Stomach (tissue), 9 donors: ENCODE data around the gene GPC2. TPM values are rescaled to one million over a fixed set of nuclear protein-coding genes. Genes with fewer than 3 reads are reported as not detected.
"Not testable (repeated sequence)": the region's sequence is repeated elsewhere in the genome, so short reads cannot be mapped to it uniquely, and the experiment has no call there.

Experiments
- DNase-seq, 2 donors: peaks; one replicate each; pipeline versions ENCODE4 v3.0.0 to v3.0.0-alpha.2; 2013 to 2019
- H3K27ac ChIP-seq, 5 donors: fragments of 200-600 bp in 4 of 5; sonication (generic) in 4 of 5; one replicate each; pipeline ENCODE4 v1.5.1; 2013 to 2019; ENCODE audit warnings: mild to moderate bottlenecking in 1 of 5, moderate library complexity in 1 of 5
- H3K27me3 ChIP-seq, 3 donors: fragments of 200-600 bp; sonication (generic); one replicate each; pipeline ENCODE4 v1.5.1; 2017 to 2019; ENCODE audit warnings: mixed run types in 1 of 3
- H3K36me3 ChIP-seq, 4 donors: fragments of 200-600 bp; sonication (generic); 1 replicate in 3 of 4; 2 replicates in 1 of 4; pipeline ENCODE4 v1.5.1; 2016 to 2019
- H3K4me1 ChIP-seq, 4 donors: fragments of 200-600 bp; sonication (generic); one replicate each; pipeline ENCODE4 v1.5.1; 2016 to 2019
- H3K4me3 ChIP-seq, 4 donors: fragments of 200-600 bp; sonication (generic) in 3 of 4; one replicate each; pipeline ENCODE4 v1.5.1; 2016 to 2019; ENCODE audit warnings: mild to moderate bottlenecking in 1 of 4
- H3K9me3 ChIP-seq, 4 donors: fragments of 200-600 bp; sonication (generic); one replicate each; pipeline ENCODE4 v1.5.1; 2016 to 2019
- EP300 ChIP-seq: sonication (generic); formaldehyde crosslinking; IDR thresholded peaks from one replicate; pipeline ENCODE4 v1.6.1; 2017; ENCODE audit warnings: antibody characterized with exemption
- POLR2A ChIP-seq, 4 donors: fragments of 450-650 bp; IDR thresholded peaks; one replicate each; pipeline ENCODE4 v1.6.1; 2016; ENCODE audit warnings: antibody characterized with exemption in 4 of 4, control low read depth in 2 of 4, mild to moderate bottlenecking in 1 of 4, moderate library complexity in 1 of 4
- POLR2AphosphoS5 ChIP-seq, 3 donors: sonication (generic); formaldehyde crosslinking; IDR thresholded peaks; one replicate each; pipeline ENCODE4 v1.6.1; 2016; ENCODE audit warnings: antibody characterized with exemption in 3 of 3
- WGBS, 5 donors: extraction: QIAGEN DNeasy Blood & Tissue Kit in 3 of 5; methylation state at CpG; one replicate each; pipeline versions ENCODE4 v1.1.5 to v1.1.7; 2013 to 2018; 5-methylcytosine and 5-hydroxymethylcytosine counted together
- intact Hi-C: fragments of 100-400 bp; cut with DNase I; formaldehyde crosslinking; loops from one replicate; pipeline ENCODE4 v1.15.1; 2023; ENCODE audit warnings: low total_unique reads
- polyA plus RNA-seq, 3 donors: library from polyadenylated mRNA; stranded (reverse); fragments of 200-250 nt; gene quantifications; one replicate each; pipeline ENCODE4 v1.2.3, GENCODE V29; 2013
- total RNA-seq, 5 donors: library from RNA; depleted of rRNA; stranded (reverse); fragments of >200 nt; gene quantifications; one replicate each; pipeline versions ENCODE4 v1.1.0 to v1.2.3, GENCODE V29; 2014 to 2016
- TF ChIP-seq, protein P1 (sequence below), 7 experiments: fragments of 450-650 bp in 4 of 7; fragments of 200-600 bp in 3 of 7; sonication (generic) in 3 of 7; IDR thresholded peaks; one replicate each; pipeline ENCODE4 v1.5.1; 2016 to 2019; ENCODE audit warnings: antibody characterized with exemption in 7 of 7, control low read depth in 2 of 7, mild to moderate bottlenecking in 1 of 7
- donor health status: healthy with polysubstance abuse.
- donor health status: Bipolar disorder and iron deficiency.
- donor health status: healthy.

Gene GPC2
- total and polyA plus RNA-seq, 8 donors, result 0.12 to 4.9 (median 1.0) TPM; not detected in 2

- Histone ChIP-seq H3K36me3 (peaks cover 0 to 46% (median 33%) of the 10 kb centered on the region in 4 donors), H3K9me3 (no peaks in the 10 kb centered on the region), H3K4me3 (peak overlapping the region in 2 of 4 donors; percentile 20 to 32), H3K4me1 (peaks cover 0 to 8% (median 4%) of the 10 kb centered on the region in 4 donors), H3K27me3 (no peaks in the 10 kb centered on the region), H3K27ac (peak overlapping the region; percentile 56 to 80 (median 72))
- WGBS, 5 donors, result 58 to 84% (median 81%) methylated on average over 3 to 5 of the region's 5 CpGs
- DNase-seq, result peak; percentile 34 to 82
- no peak for TF ChIP-seq POLR2A (IDR thresholded peaks at IDR 0.05)
- no peak for TF ChIP-seq EP300
- TF ChIP-seq, protein P1, sequence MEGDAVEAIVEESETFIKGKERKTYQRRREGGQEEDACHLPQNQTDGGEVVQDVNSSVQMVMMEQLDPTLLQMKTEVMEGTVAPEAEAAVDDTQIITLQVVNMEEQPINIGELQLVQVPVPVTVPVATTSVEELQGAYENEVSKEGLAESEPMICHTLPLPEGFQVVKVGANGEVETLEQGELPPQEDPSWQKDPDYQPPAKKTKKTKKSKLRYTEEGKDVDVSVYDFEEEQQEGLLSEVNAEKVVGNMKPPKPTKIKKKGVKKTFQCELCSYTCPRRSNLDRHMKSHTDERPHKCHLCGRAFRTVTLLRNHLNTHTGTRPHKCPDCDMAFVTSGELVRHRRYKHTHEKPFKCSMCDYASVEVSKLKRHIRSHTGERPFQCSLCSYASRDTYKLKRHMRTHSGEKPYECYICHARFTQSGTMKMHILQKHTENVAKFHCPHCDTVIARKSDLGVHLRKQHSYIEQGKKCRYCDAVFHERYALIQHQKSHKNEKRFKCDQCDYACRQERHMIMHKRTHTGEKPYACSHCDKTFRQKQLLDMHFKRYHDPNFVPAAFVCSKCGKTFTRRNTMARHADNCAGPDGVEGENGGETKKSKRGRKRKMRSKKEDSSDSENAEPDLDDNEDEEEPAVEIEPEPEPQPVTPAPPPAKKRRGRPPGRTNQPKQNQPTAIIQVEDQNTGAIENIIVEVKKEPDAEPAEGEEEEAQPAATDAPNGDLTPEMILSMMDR (IDR thresholded peaks at IDR 0.05), result no peak
- TF ChIP-seq POLR2AphosphoS5 (IDR thresholded peaks at IDR 0.05), result no peak
- intact Hi-C loops, result no loop called here
Measured at GRCh38 chr7:100221231-100221718, 44.1 kb upstream of the GPC2 start.

DNA sequence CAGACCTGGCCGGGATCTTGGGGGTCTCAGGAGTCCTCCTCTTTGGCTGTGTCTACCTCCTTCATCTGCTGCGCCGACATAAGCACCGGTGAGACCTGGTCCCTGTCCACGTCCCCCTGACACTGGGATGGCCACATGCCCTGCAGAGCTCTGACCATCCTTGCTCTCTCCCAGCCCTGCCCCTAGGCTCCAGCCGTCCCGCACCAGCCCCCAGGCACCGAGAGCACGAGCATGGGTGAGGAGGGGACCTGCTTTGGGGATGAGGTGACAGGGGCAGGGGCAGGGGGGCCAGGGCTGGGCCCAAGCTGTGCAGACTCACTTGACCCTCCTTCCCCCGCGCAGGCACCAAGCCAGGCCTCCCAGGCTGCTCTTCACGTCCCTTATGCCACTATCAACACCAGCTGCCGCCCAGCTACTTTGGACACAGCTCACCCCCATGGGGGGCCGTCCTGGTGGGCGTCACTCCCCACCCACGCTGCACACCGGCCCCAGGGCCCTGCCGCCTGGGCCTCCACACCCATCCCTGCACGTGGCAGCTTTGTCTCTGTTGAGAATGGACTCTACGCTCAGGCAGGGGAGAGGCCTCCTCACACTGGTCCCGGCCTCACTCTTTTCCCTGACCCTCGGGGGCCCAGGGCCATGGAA, 43.5 kb upstream of the GPC2 start:
- peak overlapping the region in 3 of 4 donors; percentile 20 to 32 (median 25) for H3K4me3 ChIP-seq
- H3K9me3 ChIP-seq, result no peaks in the 10 kb centered on the region
- intact Hi-C loops, result no loop called here
- DNase-seq, result no peak
- peaks cover 0 to 46% (median 30%) of the 10 kb centered on the region in 4 donors for H3K36me3 ChIP-seq
- TF ChIP-seq EP300 (no peak), POLR2A (IDR thresholded peaks at IDR 0.05) (no peak), POLR2AphosphoS5 (IDR thresholded peaks at IDR 0.05) (no peak)
- TF ChIP-seq, protein P1 (IDR thresholded peaks at IDR 0.05), result no peak
- no peaks in the 10 kb centered on the region for H3K27me3 ChIP-seq
- peak overlapping the region; percentile 54 to 80 (median 72) for H3K27ac ChIP-seq
- H3K4me1 ChIP-seq, result peaks cover 0 to 14% (median 4%) of the 10 kb centered on the region in 4 donors
- 74 to 90% (median 87%) methylated on average over 16 to 22 of the region's 22 CpGs for WGBS, 5 donors

DNA sequence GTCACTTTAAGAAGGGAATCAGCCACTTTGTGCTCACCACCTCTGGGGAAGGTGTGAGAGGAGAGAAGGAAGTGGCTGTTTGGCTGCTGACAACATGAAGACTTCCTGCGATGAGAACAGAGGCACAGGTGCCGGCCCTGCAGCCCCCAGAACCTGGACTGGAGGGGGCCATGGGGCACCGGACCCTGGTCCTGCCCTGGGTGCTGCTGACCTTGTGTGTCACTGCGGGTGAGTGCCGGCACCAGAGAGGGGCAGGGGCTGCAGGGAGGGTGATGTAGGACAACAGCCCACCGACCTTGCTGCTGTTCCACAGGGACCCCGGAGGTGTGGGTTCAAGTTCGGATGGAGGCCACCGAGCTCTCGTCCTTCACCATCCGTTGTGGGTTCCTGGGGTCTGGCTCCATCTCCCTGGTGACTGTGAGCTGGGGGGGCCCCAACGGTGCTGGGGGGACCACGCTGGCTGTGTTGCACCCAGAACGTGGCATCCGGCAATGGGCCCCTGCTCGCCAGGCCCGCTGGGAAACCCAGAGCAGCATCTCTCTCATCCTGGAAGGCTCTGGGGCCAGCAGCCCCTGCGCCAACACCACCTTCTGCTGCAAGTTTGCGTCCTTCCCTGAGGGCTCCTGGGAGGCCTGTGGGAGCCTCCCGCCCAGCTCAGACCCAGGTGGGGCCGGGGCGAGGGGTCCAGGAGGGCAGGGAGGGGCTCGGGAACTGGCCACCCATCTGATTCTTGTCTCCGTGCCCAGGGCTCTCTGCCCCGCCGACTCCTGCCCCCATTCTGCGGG, 42.8 kb upstream of the GPC2 start, which contains the start of gene PVRIG:
Gene PVRIG, plus strand, starts transcription at position 149 of the 785 bp plus-strand sequence. Its CDS starts 22 bp downstream, at position 171.
- 81 to 92% (median 86%) methylated on average over 9 to 25 of the region's 27 CpGs for WGBS, 5 donors
- intact Hi-C loops, result loop anchor here (10.0 kb wide), 1 partner anchor 85 kb away; no protein-coding TSS in a partner anchor
- DNase-seq, H3K9me3 ChIP-seq, H3K27me3 ChIP-seq: not testable (repeated sequence)
- H3K4me3 ChIP-seq, result peak within 1 kb of the TSS; percentile 4 to 32 (median 22)
- H3K4me1 ChIP-seq, result peaks cover 0 to 14% (median 4%) of the 10 kb centered on the region in 4 donors
- H3K36me3 ChIP-seq, result peaks cover 0 to 45% (median 30%) of the 10 kb centered on the region in 4 donors
- H3K27ac ChIP-seq, result peak within 1 kb of the TSS; percentile 54 to 80 (median 72)

DNA sequence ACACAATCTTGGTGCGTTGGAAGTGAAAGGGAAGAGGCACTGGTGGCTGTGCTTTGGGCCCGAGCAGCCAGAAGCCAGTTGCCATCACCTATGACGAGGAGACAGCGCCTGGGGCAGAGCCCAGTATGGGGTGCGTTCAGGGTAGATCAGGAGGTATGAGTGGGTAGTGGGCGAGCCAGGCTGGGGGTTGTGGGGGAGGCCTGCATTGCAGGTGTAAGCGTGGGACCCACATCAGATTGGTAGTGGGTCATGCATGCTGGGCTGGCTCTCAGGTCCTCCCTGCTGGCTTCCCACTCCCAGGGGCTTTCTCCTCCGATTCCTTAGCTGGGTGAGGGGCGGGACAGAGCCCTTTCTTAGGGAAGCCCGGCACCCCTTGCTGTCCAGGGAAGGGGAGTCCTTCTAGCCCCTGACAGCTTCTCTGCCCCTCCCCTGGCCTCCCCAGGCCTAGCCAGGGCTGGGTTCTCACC, 42.1 kb upstream of the GPC2 start:
- Histone ChIP-seq H3K4me3 (no peak overlapping the region), H3K4me1 (peaks cover 0 to 14% (median 4%) of the 10 kb centered on the region in 4 donors), H3K36me3 (peaks cover 0 to 39% (median 28%) of the 10 kb centered on the region in 4 donors), H3K27ac (peak overlapping the region in 4 of 5 donors; percentile 48 to 80 (median 74)), H3K27me3 (no peaks in the 10 kb centered on the region), H3K9me3 (no peaks in the 10 kb centered on the region)
- WGBS, 5 donors, result 77 to 87% (median 85%) methylated on average over 10 of the region's 10 CpGs
- intact Hi-C loops, result loop anchor here (10.0 kb wide), 1 partner anchor 85 kb away; no protein-coding TSS in a partner anchor
- no peak for DNase-seq
- no peak for TF ChIP-seq POLR2A (IDR thresholded peaks at IDR 0.05)
- no peak for TF ChIP-seq POLR2AphosphoS5 (IDR thresholded peaks at IDR 0.05)
- TF ChIP-seq, protein P1 (IDR thresholded peaks at IDR 0.05), result no peak
- TF ChIP-seq EP300, result no peak
